IPS DF 4.7 (cell line): ENCODE measurements around the gene RNF41.
"Not testable (repeated sequence)": the region's sequence is repeated elsewhere in the genome, so short reads cannot be mapped to it uniquely, and the experiment has no call there.

Experiments used
- DNase-seq: peaks from one replicate; pipeline ENCODE4 v3.0.0-alpha.2; 2013; ENCODE audit warnings: low spot score; ENCODE audit errors: extremely low read depth

Gene RNF41

GRCh38 chr12:56172839-56173238 lies 48.9 kb downstream of the RNF41 start:
- no peak for DNase-seq

GRCh38 chr12:56169229-56169759 lies 52.4 kb downstream of the RNF41 start:
- no peak for DNase-seq

- DNase-seq, result no peak
These were observed 56.4 kb downstream of the RNF41 start for GRCh38 chr12:56165369-56165768.

- no peak for DNase-seq
These were observed 57.4 kb downstream of the RNF41 start for GRCh38 chr12:56164345-56164729.

GRCh38 chr12:56163533-56164344 lies 58.0 kb downstream of the RNF41 start:
- no peak for DNase-seq

GRCh38 chr12:56162468-56163290 lies 59.0 kb downstream of the RNF41 start:
- DNase-seq, result no peak

- no peak for DNase-seq
These were observed 59.9 kb downstream of the RNF41 start for GRCh38 chr12:56161690-56162351.

GRCh38 chr12:56160894-56161689 lies 60.6 kb downstream of the RNF41 start:
- DNase-seq, result no peak

- no peak for DNase-seq
These were observed 61.4 kb downstream of the RNF41 start for GRCh38 chr12:56160193-56160763.

- no peak for DNase-seq
These were observed 62.1 kb downstream of the RNF41 start for GRCh38 chr12:56159482-56160192.

- no peak for DNase-seq
These were observed 62.7 kb downstream of the RNF41 start for GRCh38 chr12:56158926-56159461.

GRCh38 chr12:56158029-56158925 lies 63.4 kb downstream of the RNF41 start, which contains the start of gene MYL6:
MYL6 (plus strand) TSS chr12:56158359; CDS start chr12:56158402, 43 bp downstream.
- DNase-seq, result peak; percentile 100

- no peak for DNase-seq
These were observed 64.3 kb downstream of the RNF41 start for GRCh38 chr12:56157201-56158028.

GRCh38 chr12:56156464-56157200 lies 65.1 kb downstream of the RNF41 start:
- DNase-seq, result not testable (repeated sequence)

GRCh38 chr12:56155256-56155845 lies 66.4 kb downstream of the RNF41 start:
- no peak for DNase-seq

GRCh38 chr12:56154818-56155217 lies 66.9 kb downstream of the RNF41 start:
- no peak for DNase-seq
